HepG2 (cell line): ENCODE data around the gene RCAN2. TPM values are rescaled to one million over a fixed set of nuclear protein-coding genes. Genes with fewer than 3 reads are reported as not detected.

ENCODE experiments used
- ATAC-seq: fragments of 200-7000 bp; cut with Tn5 transposase; 3 replicates; pipeline ENCODE4 v1.9.1; 2020; ENCODE audit warnings: mild to moderate bottlenecking, moderate library complexity
- BruUV-seq: library from RNA; stranded (reverse); fragments of 400-500 nt; replicated peaks from 2 replicates; lab custom pipeline; 2021; lab: Mats Ljungman, UMichigan
- CTCF ChIA-PET: fragments of 300-600 bp; formaldehyde crosslinking; extraction: SDS; loops from one replicate; lab custom pipeline; 2021; ENCODE audit warnings: low total read pairs, inconsistent platforms, low intra/inter-chr PET ratio; lab: Yijun Ruan, JAX
- POLR2A ChIA-PET: fragments of 350-600 bp; sonication (Branson Sonifier 250); formaldehyde crosslinking; loops from one replicate; lab custom pipeline; 2020; ENCODE audit warnings: antibody characterized with exemption, inconsistent platforms; lab: Yijun Ruan, JAX
- DNase-seq: peaks from one replicate; pipeline ENCODE4 v3.0.0-alpha.2; 2015; ENCODE audit warnings: low spot score
- FAIRE-seq: peaks from 3 replicates; lab custom pipeline; 2011; peaks lifted over from hg19 to GRCh38; lab: Jason Lieb, UNC
- H2AFZ ChIP-seq: one replicate; pipeline ENCODE4 v1.6.1; 2011; ENCODE audit warnings: low read length, inconsistent platforms
- H3K27ac ChIP-seq: fragments of 300-600 bp; 3 replicates; pipeline ENCODE4 v1.8.0; 2011; ENCODE audit warnings: mixed run types, mild to moderate bottlenecking, mixed read lengths, low read length, inconsistent platforms; ENCODE audit not compliant: insufficient read depth; ENCODE audit errors: extremely low read length
- H3K27me3 ChIP-seq, 2 experiments: fragments of 200-600 bp in 1 of 2; 2 replicates in 1 of 2; 3 replicates in 1 of 2; pipeline versions ENCODE4 v1.6.0 to v1.8.0; 2011; ENCODE audit warnings: low read length in 2 of 2, mild to moderate bottlenecking in 2 of 2, moderate library complexity in 2 of 2, inconsistent platforms in 1 of 2; ENCODE audit not compliant: insufficient read depth in 2 of 2, control insufficient read depth in 1 of 2
- H3K36me3 ChIP-seq, 2 experiments: fragments of 200-600 bp in 1 of 2; replicated peaks in 1 of 2; 2 replicates in 1 of 2; 3 replicates in 1 of 2; pipeline versions ENCODE4 v1.5.1 to v1.8.0; 2011; ENCODE audit warnings: low read length in 2 of 2, inconsistent platforms in 1 of 2; ENCODE audit not compliant: insufficient read depth in 2 of 2, control insufficient read depth in 1 of 2
- H3K4me1 ChIP-seq: 2 replicates; pipeline ENCODE4 v1.5.1; 2012; ENCODE audit warnings: low read length, inconsistent platforms; ENCODE audit not compliant: insufficient read depth
- H3K4me2 ChIP-seq: 2 replicates; pipeline ENCODE4 v1.6.0; 2011; ENCODE audit warnings: low read depth, low read length, inconsistent platforms
- H3K4me3 ChIP-seq, 3 experiments: fragments of 200-600 bp in 1 of 3; sonication (generic), shearing (Covaris generic) in 1 of 3; replicated peaks in 1 of 3; 2 replicates each; pipeline ENCODE4 v1.5.1; 2011 to 2016; ENCODE audit warnings: low read length in 3 of 3, inconsistent platforms in 2 of 3, low read depth in 2 of 3, mild to moderate bottlenecking in 2 of 3, control low read depth in 1 of 3, mixed read lengths in 1 of 3; ENCODE audit not compliant: insufficient read depth in 1 of 3
- H3K79me2 ChIP-seq: one replicate; pipeline ENCODE4 v1.6.1; 2011; ENCODE audit warnings: low read length, inconsistent platforms; ENCODE audit not compliant: insufficient read depth
- H3K9ac ChIP-seq: 2 replicates; pipeline ENCODE4 v1.6.0; 2011; ENCODE audit warnings: mild to moderate bottlenecking, low read depth, low read length, inconsistent platforms; ENCODE audit not compliant: insufficient read depth
- H3K9me3 ChIP-seq: 2 replicates; pipeline ENCODE4 v1.5.1; 2012; ENCODE audit warnings: mild to moderate bottlenecking, low read length
- H4K20me1 ChIP-seq: 2 replicates; pipeline ENCODE4 v1.6.0; 2011; ENCODE audit warnings: inconsistent platforms, mild to moderate bottlenecking, low read length, moderate library complexity; ENCODE audit not compliant: insufficient read depth
- CSRNP2 ChIP-seq: sonication (generic); formaldehyde crosslinking; conservative IDR thresholded peaks from 2 replicates; pipeline ENCODE4 v1.8.0; 2022; ENCODE audit warnings: low read depth, missing genetic modification reagents
- FOXM1 ChIP-seq: sonication (generic); formaldehyde crosslinking; IDR thresholded peaks from 2 replicates; pipeline ENCODE4 v1.5.0; 2020; ENCODE audit warnings: missing genetic modification reagents
- MXI1 ChIP-seq: IDR thresholded peaks from 3 replicates; pipeline ENCODE4 v1.6.1; 2012; ENCODE audit warnings: low read depth, low read length, inconsistent platforms, borderline replicate concordance
- ZNF530 ChIP-seq: sonication (generic); formaldehyde crosslinking; IDR thresholded peaks from 2 replicates; pipeline ENCODE4 v1.5.0; 2020; ENCODE audit warnings: low read depth, mild to moderate bottlenecking, missing genetic modification reagents
- WGBS: methylation state at CpG from one replicate; pipeline ENCODE4 v1.1.6; 2017; ENCODE audit warnings: low lambda C conversion rate; 5-methylcytosine and 5-hydroxymethylcytosine counted together
- in situ Hi-C: cut with HindIII; loops from 2 replicates; pipeline ENCODE4 v1.10.0; 2017; ENCODE audit warnings: low pct_unique_long_range_greater_than_20kb; ENCODE audit not compliant: extremely low pct_ligation_motif_present
- intact Hi-C: fragments of 100-400 bp; cut with micrococcal nuclease; formaldehyde crosslinking; loops from one replicate; pipeline ENCODE4 v1.10.0; 2022; ENCODE audit not compliant: unreplicated experiment
- polyA plus RNA-seq, 8 experiments: library from polyadenylated mRNA; depleted of rRNA in 3 of 8; stranded (reverse) in 7 of 8; unstranded in 1 of 8; fragments of >200 nt; fragmentation: Illumina TruSeq in 4 of 8; extraction: Trizol in 4 of 8; gene quantifications; 2 replicates each; pipeline versions ENCODE4 v1.2.1 to v1.2.3, GENCODE V29; 2011 to 2016; ENCODE audit warnings: low read depth in 4 of 8, missing spikeins in 1 of 8, mixed read lengths in 1 of 8; ENCODE audit not compliant: insufficient read depth in 1 of 8
- total RNA-seq, 5 experiments: library from RNA; depleted of rRNA; stranded (reverse); fragments of >200 nt; fragmentation: Illumina TruSeq; extraction: Trizol; gene quantifications; 2 replicates each; pipeline ENCODE4 v1.2.3, GENCODE V29; 2016; ENCODE audit warnings: low read depth in 1 of 5
- TF ChIP-seq, protein P1 (sequence below): sonication (generic); formaldehyde crosslinking; IDR thresholded peaks from 2 replicates; pipeline ENCODE4 v1.4.0; 2020; ENCODE audit warnings: missing genetic modification reagents
- TF ChIP-seq, protein P2 (sequence below): sonication (generic); formaldehyde crosslinking; IDR thresholded peaks from 2 replicates; pipeline ENCODE4 v1.4.0; 2020; ENCODE audit warnings: mild to moderate bottlenecking, missing genetic modification reagents

Gene RCAN2
- total and polyA plus RNA-seq, 2 of the 13 experiments (the other 11 are each of a cell fraction or from before 2014, with no cell fraction given), result not detected

GRCh38 chr6:46466570-46466969 is 24.7 kb downstream of the RCAN2 start (continued):
- no peak for TF ChIP-seq CSRNP2 (CRISPR knock-in tag)
- no peak for TF ChIP-seq ZNF530 (CRISPR knock-in tag)

- no peaks in the 10 kb centered on the region for H3K9me3 ChIP-seq
- H3K36me3 ChIP-seq, result no peaks in the 10 kb centered on the region
- no peak overlapping the region for H3K27ac ChIP-seq
- FAIRE-seq (no peak), DNase-seq (no peak), ATAC-seq (no peak)
- no peak overlapping the region for H3K4me3 ChIP-seq
- no peaks in the 10 kb centered on the region for H3K4me1 ChIP-seq
- no TSS peak for BruUV-seq
- ChIA-PET CTCF (no interaction called here), POLR2A (no interaction called here)
- in situ Hi-C loops (no loop called here), intact Hi-C loops (no loop called here)
- no peak overlapping the region for H2AFZ ChIP-seq
- no peaks in the 10 kb centered on the region for H4K20me1 ChIP-seq
- no peak overlapping the region for H3K4me2 ChIP-seq
- H3K9ac ChIP-seq, result no peak overlapping the region
- WGBS, result 9% methylated on average over 4 of the region's 4 CpGs
- H3K79me2 ChIP-seq, result no peaks in the 10 kb centered on the region
- no peaks in the 10 kb centered on the region for H3K27me3 ChIP-seq
- TF ChIP-seq MXI1 (no peak), FOXM1 (CRISPR knock-in tag) (no peak)
- TF ChIP-seq, protein P1, sequence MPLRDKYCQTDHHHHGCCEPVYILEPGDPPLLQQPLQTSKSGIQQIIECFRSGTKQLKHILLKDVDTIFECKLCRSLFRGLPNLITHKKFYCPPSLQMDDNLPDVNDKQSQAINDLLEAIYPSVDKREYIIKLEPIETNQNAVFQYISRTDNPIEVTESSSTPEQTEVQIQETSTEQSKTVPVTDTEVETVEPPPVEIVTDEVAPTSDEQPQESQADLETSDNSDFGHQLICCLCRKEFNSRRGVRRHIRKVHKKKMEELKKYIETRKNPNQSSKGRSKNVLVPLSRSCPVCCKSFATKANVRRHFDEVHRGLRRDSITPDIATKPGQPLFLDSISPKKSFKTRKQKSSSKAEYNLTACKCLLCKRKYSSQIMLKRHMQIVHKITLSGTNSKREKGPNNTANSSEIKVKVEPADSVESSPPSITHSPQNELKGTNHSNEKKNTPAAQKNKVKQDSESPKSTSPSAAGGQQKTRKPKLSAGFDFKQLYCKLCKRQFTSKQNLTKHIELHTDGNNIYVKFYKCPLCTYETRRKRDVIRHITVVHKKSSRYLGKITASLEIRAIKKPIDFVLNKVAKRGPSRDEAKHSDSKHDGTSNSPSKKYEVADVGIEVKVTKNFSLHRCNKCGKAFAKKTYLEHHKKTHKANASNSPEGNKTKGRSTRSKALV (CRISPR knock-in tag), result no peak
- TF ChIP-seq, protein P2, sequence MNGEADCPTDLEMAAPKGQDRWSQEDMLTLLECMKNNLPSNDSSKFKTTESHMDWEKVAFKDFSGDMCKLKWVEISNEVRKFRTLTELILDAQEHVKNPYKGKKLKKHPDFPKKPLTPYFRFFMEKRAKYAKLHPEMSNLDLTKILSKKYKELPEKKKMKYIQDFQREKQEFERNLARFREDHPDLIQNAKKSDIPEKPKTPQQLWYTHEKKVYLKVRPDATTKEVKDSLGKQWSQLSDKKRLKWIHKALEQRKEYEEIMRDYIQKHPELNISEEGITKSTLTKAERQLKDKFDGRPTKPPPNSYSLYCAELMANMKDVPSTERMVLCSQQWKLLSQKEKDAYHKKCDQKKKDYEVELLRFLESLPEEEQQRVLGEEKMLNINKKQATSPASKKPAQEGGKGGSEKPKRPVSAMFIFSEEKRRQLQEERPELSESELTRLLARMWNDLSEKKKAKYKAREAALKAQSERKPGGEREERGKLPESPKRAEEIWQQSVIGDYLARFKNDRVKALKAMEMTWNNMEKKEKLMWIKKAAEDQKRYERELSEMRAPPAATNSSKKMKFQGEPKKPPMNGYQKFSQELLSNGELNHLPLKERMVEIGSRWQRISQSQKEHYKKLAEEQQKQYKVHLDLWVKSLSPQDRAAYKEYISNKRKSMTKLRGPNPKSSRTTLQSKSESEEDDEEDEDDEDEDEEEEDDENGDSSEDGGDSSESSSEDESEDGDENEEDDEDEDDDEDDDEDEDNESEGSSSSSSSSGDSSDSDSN, result no peak
These were observed 25.7 kb downstream of the RCAN2 start for GRCh38 chr6:46465294-46466165.
